Stimulated activated CD4-positive, alpha-beta T cell treated with anti-CD3 and anti-CD28 coated beads, TNF-alpha, amount 100 ng/mL, for 1 hour (primary cell): ENCODE data around the gene HMCES.

Source experiments
- DNase-seq, 3 donors: peaks; one replicate each; pipeline ENCODE4 v3.0.0-alpha.2; 2020; ENCODE audit warnings: low read depth in 3 of 3, low spot score in 1 of 3

HMCES gene

GRCh38 chr3:129304146-129304961 lies 25.7 kb downstream of the HMCES start:
- no peak for DNase-seq

- DNase-seq, result no peak
Observed at GRCh38 chr3:129304962-129305222, 26.2 kb downstream of the HMCES start.

DNA sequence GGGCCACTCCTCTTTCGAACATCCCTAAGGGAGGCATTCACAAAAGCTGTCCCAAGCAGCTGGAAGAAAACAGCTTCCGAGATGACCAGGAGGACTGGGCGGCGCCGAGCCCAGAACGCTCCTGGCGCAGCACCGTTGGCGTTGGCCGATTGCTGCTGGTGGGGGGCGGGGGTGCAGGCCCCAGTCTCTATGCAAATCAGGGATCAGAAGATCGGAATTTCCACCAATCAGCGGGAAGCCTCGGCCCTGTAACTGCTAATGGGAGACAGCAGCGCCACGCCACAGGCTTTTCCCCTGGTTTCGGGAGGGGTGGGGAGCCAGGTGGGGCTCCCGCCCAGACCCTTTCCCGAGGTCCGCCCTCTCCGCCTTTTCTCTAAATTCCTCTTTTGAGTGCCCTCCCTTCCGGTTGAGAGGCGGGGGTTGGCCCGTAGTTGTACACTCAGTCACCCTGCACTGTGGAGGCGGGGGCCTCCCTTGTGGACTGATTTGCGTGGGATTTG lies 27.0 kb downstream of the HMCES start:
- peak in 1 of 3 donors; percentile 18 for DNase-seq

- DNase-seq, result no peak
Observed at GRCh38 chr3:129308636-129309035, 30.0 kb downstream of the HMCES start.

- DNase-seq, result no peak
Observed at GRCh38 chr3:129310111-129311011, 31.7 kb downstream of the HMCES start.

DNA sequence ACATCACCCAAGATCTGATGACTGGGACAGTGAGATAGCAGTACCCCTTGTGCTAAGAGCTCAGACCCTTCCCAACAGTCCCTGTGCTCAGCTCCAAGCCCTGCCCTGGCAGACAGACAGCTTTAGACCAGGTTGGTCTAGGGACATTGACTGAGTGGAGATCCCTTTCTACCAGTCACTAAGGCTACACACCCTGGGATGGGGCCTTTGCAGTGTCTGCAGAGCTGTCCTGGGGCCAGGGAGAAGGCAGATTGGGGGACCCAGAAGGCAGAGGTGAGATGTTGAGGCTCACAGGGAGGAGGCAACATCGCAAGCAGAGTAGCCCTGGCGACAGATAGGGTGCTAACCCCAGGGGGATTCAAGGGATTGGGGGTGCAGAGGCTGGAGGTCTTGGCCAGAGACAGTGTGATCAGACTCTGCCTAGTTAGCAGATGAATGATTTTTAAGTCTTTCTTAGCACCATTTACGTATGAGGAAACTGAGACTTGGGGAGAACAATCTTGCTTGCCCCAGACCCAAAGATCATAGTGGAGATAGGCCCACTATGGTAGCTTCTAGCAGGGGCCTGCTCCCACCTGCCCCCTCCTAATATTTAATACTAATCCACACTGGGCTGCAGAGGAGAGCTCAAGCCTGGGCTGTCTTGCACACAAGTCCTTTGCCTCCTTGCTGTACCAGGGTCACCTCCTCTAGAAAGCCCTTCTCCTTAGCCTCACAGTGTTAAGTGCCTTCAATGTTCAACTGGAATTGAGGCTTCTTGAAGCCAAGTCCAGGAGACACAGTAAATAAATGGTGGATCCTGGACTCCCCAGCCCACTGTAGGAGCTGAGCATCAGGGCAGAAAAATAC lies 32.6 kb downstream of the HMCES start:
- DNase-seq, result no peak

GRCh38 chr3:129312021-129312639 lies 33.5 kb downstream of the HMCES start:
- DNase-seq, result no peak

GRCh38 chr3:129312671-129313414 lies 34.2 kb downstream of the HMCES start:
- no peak for DNase-seq

DNA sequence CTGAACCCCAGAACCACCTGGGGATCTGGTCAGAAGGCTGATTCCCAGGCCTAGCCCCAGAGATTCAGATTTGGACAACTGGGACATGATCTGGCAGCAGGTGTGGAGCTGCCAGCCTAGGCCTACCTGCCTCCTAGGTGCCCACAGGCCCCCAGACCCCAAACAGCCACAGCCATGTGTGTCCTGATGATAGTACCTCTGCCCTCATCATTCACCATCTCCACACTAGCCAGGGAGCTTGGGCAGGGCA lies 34.7 kb downstream of the HMCES start:
- DNase-seq, result no peak

DNA sequence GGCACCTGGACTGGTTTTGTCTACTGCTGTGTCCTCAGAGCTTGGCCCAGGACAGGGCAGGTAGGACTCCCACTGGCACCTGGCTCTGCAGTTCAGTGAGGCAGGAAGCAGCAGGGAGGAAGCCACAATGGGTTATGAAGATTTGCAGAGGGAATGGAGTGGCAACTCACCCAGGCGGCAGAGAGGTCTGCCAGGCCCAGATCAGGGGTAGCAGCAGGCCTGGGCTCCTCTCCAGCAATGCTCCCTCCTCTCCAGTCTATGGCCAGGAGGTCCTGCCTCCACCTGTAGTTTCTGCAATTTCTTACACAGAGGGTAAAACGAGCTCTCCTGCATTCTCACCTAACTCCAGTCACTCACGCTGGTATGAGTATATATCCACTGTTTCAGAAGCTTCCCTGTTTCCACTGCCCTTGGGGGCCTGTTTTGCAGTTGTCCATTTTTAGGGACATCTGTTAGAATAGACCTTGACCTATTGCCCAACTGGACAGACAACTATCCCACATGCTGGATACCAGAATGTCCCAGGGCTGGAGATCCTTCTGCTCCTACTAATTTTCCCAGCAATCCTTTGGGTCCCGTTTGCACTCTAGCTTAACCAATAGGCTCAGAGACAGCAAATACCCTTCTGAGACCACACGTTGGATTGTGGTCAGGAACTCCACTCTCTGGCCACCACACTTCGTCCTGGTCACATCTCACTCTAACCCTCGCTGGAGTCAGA lies 35.2 kb downstream of the HMCES start:
- DNase-seq, result no peak

- peak in 1 of 3 donors; percentile 28 for DNase-seq
Observed at GRCh38 chr3:129314386-129315222, 35.9 kb downstream of the HMCES start.

DNA sequence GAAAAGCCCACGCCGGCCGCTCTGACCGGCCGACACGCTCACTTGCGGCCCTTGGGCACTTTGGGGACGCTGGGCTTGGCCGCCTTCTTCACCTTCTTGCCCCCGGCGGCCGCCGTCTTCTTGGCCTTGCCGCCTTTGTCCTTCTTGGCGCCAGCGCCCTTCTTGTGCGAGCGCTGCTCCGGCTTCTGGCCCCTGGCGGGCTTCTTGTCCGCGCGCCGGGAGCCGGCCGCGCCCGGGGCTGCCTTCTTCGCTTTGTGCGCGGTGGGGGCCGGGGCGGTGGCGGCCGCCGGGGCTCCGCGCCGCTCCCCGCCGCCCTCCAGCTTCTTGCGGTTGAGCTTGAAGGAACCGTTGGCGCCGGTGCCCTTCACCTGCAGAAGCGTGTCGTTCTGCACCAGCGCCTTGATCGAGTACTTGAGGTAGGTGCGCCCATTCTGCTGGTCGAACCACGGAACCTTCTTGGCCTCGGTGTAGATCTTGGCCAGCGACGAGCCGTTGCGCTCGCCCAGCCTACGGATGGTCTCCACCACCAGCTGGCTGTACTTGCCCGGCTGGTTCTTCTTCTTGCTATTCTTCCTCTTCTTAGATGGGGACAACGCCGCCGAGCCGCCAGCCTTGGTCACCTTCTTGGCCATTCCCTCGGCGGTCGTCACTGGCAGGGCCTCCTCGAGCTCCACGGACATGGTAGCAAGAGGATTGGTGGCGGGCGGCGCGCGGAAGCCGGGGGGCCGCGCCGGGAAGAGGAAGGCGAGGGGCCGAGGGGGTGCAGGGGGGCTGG lies 36.7 kb downstream of the HMCES start:
- peak in 1 of 3 donors; percentile 24 for DNase-seq

GRCh38 chr3:129315998-129316247 lies 37.3 kb downstream of the HMCES start:
- DNase-seq, result no peak

DNA sequence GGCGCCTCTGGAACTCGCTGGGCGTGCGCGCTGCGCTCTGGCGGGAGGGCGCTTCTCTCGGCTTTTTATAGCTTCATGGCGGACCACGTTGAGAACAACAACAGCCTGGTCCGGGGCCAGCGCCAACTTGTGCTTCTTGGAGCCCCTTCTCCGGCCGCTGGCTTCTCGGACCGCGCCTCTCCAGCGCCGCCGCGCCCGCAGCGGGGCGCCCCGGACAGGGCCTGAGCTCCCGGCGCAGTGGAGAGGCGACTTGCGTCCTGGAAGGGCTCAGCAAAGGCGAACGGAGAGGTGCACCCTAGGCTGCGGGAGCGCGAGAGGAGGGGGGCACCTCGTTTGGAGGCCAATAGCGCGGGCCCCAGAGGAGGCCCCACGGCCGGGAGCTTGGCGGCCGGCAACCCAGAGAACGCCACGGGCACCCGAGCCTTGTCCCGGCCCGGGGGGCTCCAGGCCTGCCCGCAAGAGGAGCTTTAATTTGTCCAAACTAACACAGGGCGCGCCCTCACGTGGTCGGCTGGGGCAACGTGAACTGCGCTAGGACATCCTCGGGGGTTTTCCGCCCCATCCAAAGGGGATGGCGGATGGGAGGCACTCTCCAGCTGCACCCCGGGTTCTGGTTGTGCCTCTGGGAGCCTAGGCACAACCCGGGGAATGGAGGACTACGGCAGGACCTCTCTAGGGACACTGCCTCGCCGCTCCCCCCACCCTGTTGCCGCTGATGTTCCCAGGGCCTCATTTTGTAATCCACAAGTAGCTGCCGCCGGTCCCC lies 37.8 kb downstream of the HMCES start:
- DNase-seq, result peak; percentile 68 to 89 (median 84)

GRCh38 chr3:129317014-129317771 lies 38.5 kb downstream of the HMCES start:
- no peak for DNase-seq

- no peak for DNase-seq
Observed at GRCh38 chr3:129317848-129318247, 39.2 kb downstream of the HMCES start.

DNA sequence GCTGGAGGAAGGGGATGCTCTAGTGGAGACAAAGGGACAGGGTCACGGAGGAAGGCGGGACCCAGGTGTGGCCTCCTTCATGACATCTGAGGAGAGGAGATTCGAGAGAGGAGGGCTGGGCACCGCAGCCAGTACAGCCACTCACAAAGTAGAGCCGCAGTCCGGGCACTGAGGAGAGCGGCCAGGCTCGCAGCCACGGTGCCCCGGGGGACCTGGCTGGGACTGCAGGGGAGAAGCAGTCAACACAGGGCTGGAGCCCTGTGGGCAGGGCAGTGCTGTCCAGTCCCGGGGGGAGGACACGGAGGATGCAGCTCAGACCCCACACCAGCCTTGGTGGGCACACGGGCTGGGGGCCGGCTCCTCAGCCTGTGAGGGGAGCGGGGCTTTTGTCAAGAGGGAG lies 40.3 kb downstream of the HMCES start:
- DNase-seq, result no peak
